Right ventricle myocardium superior (tissue), 1 donor: ENCODE measurements around the gene CMTM8. TPM values are rescaled to one million over a fixed set of nuclear protein-coding genes. Genes with fewer than 3 reads are reported as not detected.

Source experiments
- ATAC-seq: fragments of 200-7000 bp; cut with Tn5 transposase; one replicate; pipeline ENCODE4 v1.9.1; 2020; ENCODE audit warnings: mild to moderate bottlenecking; ENCODE audit not compliant: poor library complexity
- DNase-seq: peaks from one replicate; pipeline ENCODE4 v3.0.0-alpha.2; 2020
- intact Hi-C: fragments of 100-400 bp; cut with DNase I; formaldehyde crosslinking; loops from one replicate; pipeline ENCODE4 v1.11.2; 2022
- total RNA-seq: library from RNA; stranded (reverse); fragmentation: NEBNext Ultra II Directional; extraction: Animal tissue kit (Norgen Biotek cat#: 25700); gene quantifications from one replicate; pipeline ENCODE4 v1.2.1, GENCODE V29; 2021
- donor health status: DM: no; HTN: yes; CAD: no; lungs with severe emphysema.

The CMTM8 gene
- total RNA-seq, 1 donor from 2014 or later = 4.4 TPM

- no peak for DNase-seq
- intact Hi-C loops = no loop called here
- ATAC-seq = no peak
Measured at GRCh38 chr3:32316319-32316718, 77.8 kb downstream of the CMTM8 start.

GRCh38 chr3:32316976-32317375 lies 78.5 kb downstream of the CMTM8 start:
- intact Hi-C loops = no loop called here
- DNase-seq = no peak
- ATAC-seq = no peak

GRCh38 chr3:32319607-32320006 lies 81.1 kb downstream of the CMTM8 start:
- ATAC-seq = no peak
- intact Hi-C loops = no loop called here
- no peak for DNase-seq

GRCh38 chr3:32320080-32320479 lies 81.6 kb downstream of the CMTM8 start:
- no peak for ATAC-seq
- intact Hi-C loops = no loop called here
- DNase-seq = no peak

- intact Hi-C loops = no loop called here
- no peak for DNase-seq
- peak; percentile 87 for ATAC-seq
Measured at GRCh38 chr3:32321095-32321790, 82.8 kb downstream of the CMTM8 start.

- intact Hi-C loops = no loop called here
- DNase-seq = no peak
- ATAC-seq = no peak
Measured at GRCh38 chr3:32322311-32322710, 83.8 kb downstream of the CMTM8 start.

GRCh38 chr3:32323604-32324003 lies 85.1 kb downstream of the CMTM8 start:
- intact Hi-C loops = no loop called here

GRCh38 chr3:32325201-32325600 lies 86.7 kb downstream of the CMTM8 start:
- no peak for ATAC-seq
- intact Hi-C loops = no loop called here
- no peak for DNase-seq

More at GRCh38 chr3:32323604-32324003, 85.1 kb downstream of the CMTM8 start:
- DNase-seq (no peak), ATAC-seq (no peak)

- ATAC-seq = no peak
- intact Hi-C loops = no loop called here
Measured at GRCh38 chr3:32325927-32326326, 87.4 kb downstream of the CMTM8 start.

GRCh38 chr3:32326795-32327194 lies 88.3 kb downstream of the CMTM8 start:
- ATAC-seq (no peak), DNase-seq (no peak)
- intact Hi-C loops = no loop called here

More at GRCh38 chr3:32325927-32326326, 87.4 kb downstream of the CMTM8 start:
- no peak for DNase-seq

GRCh38 chr3:32334675-32335074 lies 96.2 kb downstream of the CMTM8 start:
- DNase-seq (no peak), ATAC-seq (no peak)
- intact Hi-C loops = loop anchor here (5.0 kb wide), 1 partner anchor 157 kb away; no protein-coding TSS in a partner anchor

- no peak for ATAC-seq
- no peak for DNase-seq
- intact Hi-C loops = loop anchor here (5.0 kb wide), 1 partner anchor 158 kb away; no protein-coding TSS in a partner anchor
Measured at GRCh38 chr3:32335365-32336112, 97.1 kb downstream of the CMTM8 start.

- no peak for ATAC-seq
- DNase-seq = no peak
- intact Hi-C loops = loop anchor here (5.0 kb wide), 1 partner anchor 159 kb away; no protein-coding TSS in a partner anchor
Measured at GRCh38 chr3:32336113-32336498, 97.6 kb downstream of the CMTM8 start.

GRCh38 chr3:32337505-32337904 lies 99.0 kb downstream of the CMTM8 start:
- ATAC-seq (no peak), DNase-seq (no peak)
- intact Hi-C loops = loop anchor here (5.0 kb wide), 1 partner anchor 160 kb away; no protein-coding TSS in a partner anchor

GRCh38 chr3:32340039-32340438 lies 101.6 kb downstream of the CMTM8 start:
- peak; percentile 88 for ATAC-seq
- intact Hi-C loops = loop anchor here (2.0 kb wide), 1 partner anchor 43 kb away; no protein-coding TSS in a partner anchor
- no peak for DNase-seq

- intact Hi-C loops = loop anchor here (2.0 kb wide), 1 partner anchor 44 kb away; no protein-coding TSS in a partner anchor
- no peak for DNase-seq
- ATAC-seq = no peak
Measured at GRCh38 chr3:32340611-32341365, 102.3 kb downstream of the CMTM8 start.

GRCh38 chr3:32347343-32348125 lies 109.1 kb downstream of the CMTM8 start:
- ATAC-seq = peak; percentile 83

GRCh38 chr3:32349184-32349583 lies 110.7 kb downstream of the CMTM8 start:
- intact Hi-C loops = no loop called here
- DNase-seq (no peak), ATAC-seq (no peak)

More at GRCh38 chr3:32347343-32348125, 109.1 kb downstream of the CMTM8 start:
- intact Hi-C loops = no loop called here
- peak; percentile 61 for DNase-seq
